Activated naive CD4-positive, alpha-beta T cell treated with anti-CD3 and anti-CD28 coated beads, Interleukin-2, amount 50 U/mL, for 72 hours (primary cell): Measurements from ENCODE around the gene ZNF544. TPM values are rescaled to one million over a fixed set of nuclear protein-coding genes. Genes with fewer than 3 reads are reported as not detected.
A peak's percentile ranks its signal among the peaks of the same experiment; 100 is the strongest.
"Not testable (repeated sequence)": the region's sequence is repeated elsewhere in the genome, so short reads cannot be mapped to it uniquely, and the experiment has no call there.

Experiments used
- ATAC-seq, 2 donors: fragments of 150-1000 bp; cut with Tn5 transposase; 2 replicates each; pipeline ENCODE4 v1.10.0; 2021; ENCODE audit warnings: mild to moderate bottlenecking in 2 of 2, moderate library complexity in 2 of 2
- DNase-seq, 2 donors: peaks; one replicate each; pipeline ENCODE4 v3.0.0; 2021 to 2022; ENCODE audit warnings: low spot score in 2 of 2
- H3K27ac Mint-ChIP-seq, 2 donors: one replicate each; pipeline ENCODE4 v1.8.0; 2022; ENCODE audit warnings: mild to moderate bottlenecking in 2 of 2, mixed read lengths in 2 of 2
- H3K36me3 Mint-ChIP-seq, 2 donors: one replicate each; pipeline ENCODE4 v1.8.0; 2022; ENCODE audit warnings: mixed read lengths in 2 of 2
- H3K9me3 Mint-ChIP-seq, 2 donors: one replicate each; pipeline ENCODE4 v1.8.0; 2022; ENCODE audit warnings: mixed read lengths in 2 of 2
- total RNA-seq, 2 donors: library from RNA; stranded (reverse); gene quantifications; one replicate each; pipeline ENCODE4 v1.2.3, GENCODE V29; 2022

Gene ZNF544
- total RNA-seq, 2 donors from 2014 or later, result 34.0 to 51.9 TPM

GRCh38 chr19:58278541-58279041 lies 49.9 kb downstream of the ZNF544 start, which contains the start of gene ZNF8:
Gene ZNF8 (plus strand): TSS chr19:58278955. CDS start chr19:58279082, 127 bp downstream.
- ATAC-seq (peak; percentile 96 to 98), DNase-seq (peak; percentile 97 to 99)
- peak within 1 kb of the TSS; percentile 88 to 98 for H3K27ac Mint-ChIP-seq
- peaks cover 51 to 81% of the 10 kb centered on the region in 2 donors for H3K36me3 Mint-ChIP-seq
- peaks cover 0 to 28% of the 10 kb centered on the region in 2 donors for H3K9me3 Mint-ChIP-seq

GRCh38 chr19:58279042-58279924 lies 50.6 kb downstream of the ZNF544 start:
- Mint-ChIP-seq H3K9me3 (peaks cover 0 to 25% of the 10 kb centered on the region in 2 donors), H3K36me3 (peaks cover 48 to 75% of the 10 kb centered on the region in 2 donors), H3K27ac (peak overlapping the region; percentile 88 to 98)
- ATAC-seq (peak; percentile 20 to 30), DNase-seq (peak; percentile 56 to 63)

GRCh38 chr19:58279925-58280316 lies 51.2 kb downstream of the ZNF544 start:
- Mint-ChIP-seq H3K27ac (peak overlapping the region; percentile 88 to 98), H3K9me3 (peaks cover 0 to 18% of the 10 kb centered on the region in 2 donors), H3K36me3 (peaks cover 42 to 69% of the 10 kb centered on the region in 2 donors)
- DNase-seq, result no peak
- no peak for ATAC-seq

- Mint-ChIP-seq H3K36me3 (peaks cover 57% of the 10 kb centered on the region in 2 donors), H3K27ac (no peak overlapping the region)
- no peak for ATAC-seq
Measured at GRCh38 chr19:58284199-58284598, 55.5 kb downstream of the ZNF544 start.

GRCh38 chr19:58291943-58292342 lies 63.2 kb downstream of the ZNF544 start:
- peaks cover 23 to 28% of the 10 kb centered on the region in 2 donors for H3K9me3 Mint-ChIP-seq
- H3K36me3 Mint-ChIP-seq, result peaks cover 71 to 90% of the 10 kb centered on the region in 2 donors
- no peak for ATAC-seq
- no peak for DNase-seq
- no peak overlapping the region for H3K27ac Mint-ChIP-seq

More at GRCh38 chr19:58284199-58284598, 55.5 kb downstream of the ZNF544 start:
- peaks cover 3 to 13% of the 10 kb centered on the region in 2 donors for H3K9me3 Mint-ChIP-seq
- DNase-seq, result no peak

GRCh38 chr19:58294743-58295374 lies 66.1 kb downstream of the ZNF544 start:
- H3K36me3 Mint-ChIP-seq, result peaks cover 57 to 76% of the 10 kb centered on the region in 2 donors
- H3K9me3 Mint-ChIP-seq, result peaks cover 26 to 31% of the 10 kb centered on the region in 2 donors
- no peak for DNase-seq

GRCh38 chr19:58296104-58296503 lies 67.4 kb downstream of the ZNF544 start:
- Mint-ChIP-seq H3K27ac (no peak overlapping the region), H3K9me3 (peaks cover 31 to 34% of the 10 kb centered on the region in 2 donors), H3K36me3 (peaks cover 68 to 80% of the 10 kb centered on the region in 2 donors)
- ATAC-seq, result no peak
- no peak for DNase-seq

More at GRCh38 chr19:58294743-58295374, 66.1 kb downstream of the ZNF544 start:
- H3K27ac Mint-ChIP-seq, result no peak overlapping the region
- no peak for ATAC-seq

GRCh38 chr19:58300620-58301019 lies 71.9 kb downstream of the ZNF544 start:
- peaks cover 4 to 12% of the 10 kb centered on the region in 2 donors for H3K9me3 Mint-ChIP-seq
- no peak for DNase-seq
- peaks cover 33 to 62% of the 10 kb centered on the region in 2 donors for H3K36me3 Mint-ChIP-seq
- peak overlapping the region in 1 of 2 donors; percentile 39 for H3K27ac Mint-ChIP-seq
- ATAC-seq, result no peak

- peaks cover 0 to 12% of the 10 kb centered on the region in 2 donors for H3K9me3 Mint-ChIP-seq
- ATAC-seq (no peak), DNase-seq (no peak)
- peaks cover 40 to 80% of the 10 kb centered on the region in 2 donors for H3K36me3 Mint-ChIP-seq
- peak overlapping the region in 1 of 2 donors; percentile 99 for H3K27ac Mint-ChIP-seq
Measured at GRCh38 chr19:58304255-58304654, 75.5 kb downstream of the ZNF544 start.

GRCh38 chr19:58304748-58305064 lies 76.0 kb downstream of the ZNF544 start:
- DNase-seq, result no peak
- Mint-ChIP-seq H3K27ac (peak overlapping the region; percentile 99), H3K36me3 (peaks cover 44 to 82% of the 10 kb centered on the region in 2 donors), H3K9me3 (peaks cover 0 to 15% of the 10 kb centered on the region in 2 donors)
- peak; percentile 3 to 8 for ATAC-seq

- DNase-seq (peak; percentile 88 to 96), ATAC-seq (peak; percentile 98 to 99)
- peaks cover 0 to 15% of the 10 kb centered on the region in 2 donors for H3K9me3 Mint-ChIP-seq
- peaks cover 43 to 82% of the 10 kb centered on the region in 2 donors for H3K36me3 Mint-ChIP-seq
- peak within 1 kb of the TSS; percentile 99 for H3K27ac Mint-ChIP-seq
Measured at GRCh38 chr19:58305065-58305931, 76.6 kb downstream of the ZNF544 start, which contains the start of gene ERVK3-1. Gene ERVK3-1 (plus strand): TSS chr19:58305377. CDS start chr19:58312169, 6,792 bp downstream.

GRCh38 chr19:58305932-58306323 lies 77.2 kb downstream of the ZNF544 start:
- DNase-seq, result no peak
- ATAC-seq, result no peak
- H3K36me3 Mint-ChIP-seq, result peaks cover 38 to 81% of the 10 kb centered on the region in 2 donors
- peaks cover 0 to 11% of the 10 kb centered on the region in 2 donors for H3K9me3 Mint-ChIP-seq
- peak overlapping the region; percentile 99 for H3K27ac Mint-ChIP-seq

- Mint-ChIP-seq H3K27ac (no peak overlapping the region), H3K36me3 (peaks cover 50 to 83% of the 10 kb centered on the region in 2 donors), H3K9me3 (peaks cover 0 to 8% of the 10 kb centered on the region in 2 donors)
- DNase-seq (no peak), ATAC-seq (no peak)
Measured at GRCh38 chr19:58307736-58308135, 79.0 kb downstream of the ZNF544 start.

- H3K9me3 Mint-ChIP-seq, result peaks cover 0 to 13% of the 10 kb centered on the region in 2 donors
- not testable (repeated sequence) for DNase-seq, H3K27ac Mint-ChIP-seq, ATAC-seq
- peaks cover 61 to 94% of the 10 kb centered on the region in 2 donors for H3K36me3 Mint-ChIP-seq
Measured at GRCh38 chr19:58310685-58311084, 82.0 kb downstream of the ZNF544 start.

- Mint-ChIP-seq H3K36me3 (peaks cover 54 to 94% of the 10 kb centered on the region in 2 donors), H3K9me3 (peaks cover 0 to 13% of the 10 kb centered on the region in 2 donors), H3K27ac (peak overlapping the region in 1 of 2 donors; percentile 10)
- no peak for ATAC-seq
- no peak for DNase-seq
Measured at GRCh38 chr19:58311345-58311865, 82.7 kb downstream of the ZNF544 start.
